ENCODE measurements around the gene PANX1. TPM values are rescaled to one million over a fixed set of nuclear protein-coding genes. Genes with fewer than 3 reads are reported as not detected.

PANX1 gene
- total RNA-seq, 1 experiment from 2014 or later = 37.5 TPM

DNA sequence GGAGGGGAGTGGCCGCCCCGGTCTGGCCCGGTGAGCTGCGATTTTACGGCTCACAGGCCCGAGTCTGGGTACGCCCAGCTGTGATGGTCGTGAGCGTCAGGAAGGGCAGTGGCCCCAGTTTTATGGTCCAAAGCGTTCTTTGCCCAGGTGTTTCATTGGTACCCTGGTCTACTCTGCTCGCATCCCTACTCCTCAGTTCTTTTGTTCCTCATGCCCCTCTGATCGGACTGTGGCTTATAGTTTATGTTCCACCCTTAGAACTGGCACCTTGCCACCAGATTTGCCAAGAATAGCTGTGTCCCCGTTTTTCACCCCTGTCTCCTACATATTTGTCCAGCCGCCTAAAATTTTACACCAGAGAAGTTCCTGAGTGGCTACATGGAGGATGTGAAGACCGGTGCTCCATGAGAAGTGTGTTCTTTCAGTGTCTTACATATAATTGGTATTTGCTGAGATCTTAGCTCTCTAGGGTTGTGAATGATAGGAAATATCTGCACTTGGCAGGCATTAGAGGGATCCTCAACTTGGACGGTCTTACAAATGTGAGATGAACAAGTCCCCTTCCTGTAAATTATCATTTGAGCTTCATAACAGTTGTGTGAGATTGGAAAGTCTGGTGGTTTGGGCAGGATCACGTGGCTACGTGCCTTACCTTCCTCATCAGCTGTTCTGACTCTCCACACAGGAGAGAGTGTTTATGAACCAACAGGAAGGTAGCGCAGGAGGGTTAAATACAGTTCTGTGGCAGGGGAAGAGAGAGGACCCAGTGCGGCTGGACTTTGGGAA is 1.1 kb downstream of the PANX1 start:
- Mint-ChIP-seq H3K4me1 (peaks cover 33 to 36% of the 10 kb centered on the region in 2 experiments), H3K9me3 (peaks cover 10 to 13% of the 10 kb centered on the region in 2 experiments; a peak in 3 of 5 replicates), H3K27me3 (ENCODE audit: low read depth) (no peaks in the 10 kb centered on the region; the same call in 1 of the 2 replicates), H3K4me3 (no peak overlapping the region), H3K27ac (no peak overlapping the region; a peak in 1 of 7 replicates), H3K36me3 (ENCODE audit: insufficient read depth in 1 of 3, low read depth in 3 of 3) (peaks cover 5 to 16% (median 13%) of the 10 kb centered on the region in 3 experiments)
- Histone ChIP-seq H4K20me1 (ENCODE audit: control insufficient read depth, insufficient read depth, insufficient read length) (no peaks in the 10 kb centered on the region), H2BK15ac (ENCODE audit: low read depth, low read length) (no peak overlapping the region), H2BK12ac (ENCODE audit: insufficient read length, low read depth, low read length) (no peak overlapping the region), H3K79me2 (ENCODE audit: insufficient read depth, low read length) (peaks cover 48% of the 10 kb centered on the region), H2BK20ac (ENCODE audit: low read depth, low read length, poor library complexity, severe bottlenecking) (no peak overlapping the region), H3K18ac (ENCODE audit: insufficient read length, low read depth, low read length) (no peak overlapping the region), H2BK120ac (ENCODE audit: low read depth, low read length, poor library complexity, severe bottlenecking) (no peak overlapping the region), H3K23ac (ENCODE audit: insufficient read length, low read depth, low read length) (no peak overlapping the region), H3K27ac (ENCODE audit: insufficient read length, low read depth, low read length) (no peak overlapping the region), H3K14ac (ENCODE audit: insufficient read depth, low read length) (peak overlapping the region; percentile 97), H3K9me3 (ENCODE audit: control insufficient read depth, low read depth, low read length) (no peaks in the 10 kb centered on the region), H3K9ac (ENCODE audit: extremely low read depth, insufficient read length, low read length) (peak overlapping the region; percentile 90), H3K4me2 (ENCODE audit: insufficient read depth, insufficient read length, low read length) (peak overlapping the region; percentile 98), H3K27me3 (ENCODE audit: insufficient read depth, low read length) (no peaks in the 10 kb centered on the region), H3K23me2 (ENCODE audit: insufficient read length, low read depth, low read length, poor library complexity, severe bottlenecking) (peaks cover 22% of the 10 kb centered on the region), H3K4me1 (ENCODE audit: insufficient read depth, low read length) (peaks cover 16% of the 10 kb centered on the region; the same call in 1 of the 2 replicates), H2AK5ac (ENCODE audit: insufficient read length, low read length) (no peak overlapping the region), H2BK5ac (ENCODE audit: insufficient read length, low read length) (no peak overlapping the region), H2AFZ (ENCODE audit: low read length) (no peak overlapping the region), H3K4ac (ENCODE audit: low read depth, low read length) (no peak overlapping the region), H4K91ac (ENCODE audit: insufficient read length, low read depth, low read length) (no peak overlapping the region), H3K79me1 (ENCODE audit: insufficient read depth, low read depth, low read length, poor library complexity, severe bottlenecking) (no peaks in the 10 kb centered on the region), H4K8ac (replicated peaks; ENCODE audit: insufficient read length, low read depth, low read length) (no peak overlapping the region), H3K56ac (ENCODE audit: insufficient read length, low read depth, low read length) (no peak overlapping the region), H3T11ph (ENCODE audit: low read length) (no peak overlapping the region), H4K5ac (ENCODE audit: insufficient read length, low read depth, low read length) (no peak overlapping the region)
- DNase-seq = no peak
- no CpG with 5 or more reads among the region's 20 CpGs for WGBS (ENCODE audit: extremely low coverage, insufficient read length, low lambda C conversion rate)
- TF ChIP-seq CTCF (conservative IDR thresholded peaks at IDR 0.05) = no peak

Data from H9 (cell line).